Measurements from ENCODE around the gene TSPO.

The TSPO gene

GRCh38 chr22:43173976-43174720 is 22.8 kb downstream of the TSPO start:
- Histone ChIP-seq H3K9ac (ENCODE audit: low read depth, low read length) (no peak overlapping the region), H3K27me3 (ENCODE audit: control insufficient read depth, insufficient read depth, low read length) (no peaks in the 10 kb centered on the region), H3K9me3 (replicated peaks; ENCODE audit: low read length) (no peaks in the 10 kb centered on the region), H3K36me3 (ENCODE audit: insufficient read depth, low read length) (peaks cover 38% of the 10 kb centered on the region), H3K4me3 (ENCODE audit: low read length) (no peak overlapping the region), H3K4me2 (ENCODE audit: low read length) (no peak overlapping the region), H3K4me1 (ENCODE audit: control insufficient read depth, insufficient read depth, low read length) (no peaks in the 10 kb centered on the region)

GRCh38 chr22:43174941-43175531 is 23.7 kb downstream of the TSPO start:
- H3K9ac ChIP-seq (ENCODE audit: low read depth, low read length): no peak overlapping the region
- H3K4me1 ChIP-seq (ENCODE audit: control insufficient read depth, insufficient read depth, low read length): no peaks in the 10 kb centered on the region
- no peak overlapping the region for H3K4me2 ChIP-seq (ENCODE audit: low read length)
- H3K36me3 ChIP-seq (ENCODE audit: insufficient read depth, low read length): peaks cover 44% of the 10 kb centered on the region
- H3K9me3 ChIP-seq (replicated peaks; ENCODE audit: low read length): no peaks in the 10 kb centered on the region
- H3K27me3 ChIP-seq (ENCODE audit: control insufficient read depth, insufficient read depth, low read length): no peaks in the 10 kb centered on the region
- H3K4me3 ChIP-seq (ENCODE audit: low read length): no peak overlapping the region

GRCh38 chr22:43176090-43176489 is 24.7 kb downstream of the TSPO start:
- H3K27me3 ChIP-seq (ENCODE audit: control insufficient read depth, insufficient read depth, low read length): no peaks in the 10 kb centered on the region
- no peaks in the 10 kb centered on the region for H3K4me1 ChIP-seq (ENCODE audit: control insufficient read depth, insufficient read depth, low read length)
- H3K4me2 ChIP-seq (ENCODE audit: low read length): no peak overlapping the region
- no peak overlapping the region for H3K4me3 ChIP-seq (ENCODE audit: low read length)
- no peak overlapping the region for H3K9ac ChIP-seq (ENCODE audit: low read depth, low read length)
- no peaks in the 10 kb centered on the region for H3K9me3 ChIP-seq (replicated peaks; ENCODE audit: low read length)
- H3K36me3 ChIP-seq (ENCODE audit: insufficient read depth, low read length): peaks cover 43% of the 10 kb centered on the region

- no peak overlapping the region for H3K4me3 ChIP-seq (ENCODE audit: low read length)
- H3K36me3 ChIP-seq (ENCODE audit: insufficient read depth, low read length): peaks cover 34% of the 10 kb centered on the region
- H3K4me1 ChIP-seq (ENCODE audit: control insufficient read depth, insufficient read depth, low read length): no peaks in the 10 kb centered on the region
- no peak overlapping the region for H3K9ac ChIP-seq (ENCODE audit: low read depth, low read length)
- H3K27me3 ChIP-seq (ENCODE audit: control insufficient read depth, insufficient read depth, low read length): no peaks in the 10 kb centered on the region
- H3K4me2 ChIP-seq (ENCODE audit: low read length): no peak overlapping the region
- H3K9me3 ChIP-seq (replicated peaks; ENCODE audit: low read length): no peaks in the 10 kb centered on the region
Observed at GRCh38 chr22:43177479-43177878, 26.1 kb downstream of the TSPO start.

GRCh38 chr22:43179146-43179910 is 28.0 kb downstream of the TSPO start:
- H3K4me1 ChIP-seq (ENCODE audit: control insufficient read depth, insufficient read depth, low read length): peaks cover 9% of the 10 kb centered on the region
- H3K4me3 ChIP-seq (ENCODE audit: low read length): no peak overlapping the region
- no peak overlapping the region for H3K9ac ChIP-seq (ENCODE audit: low read depth, low read length)
- H3K9me3 ChIP-seq (replicated peaks; ENCODE audit: low read length): no peaks in the 10 kb centered on the region
- H3K36me3 ChIP-seq (ENCODE audit: insufficient read depth, low read length): peaks cover 27% of the 10 kb centered on the region
- H3K4me2 ChIP-seq (ENCODE audit: low read length): no peak overlapping the region
- H3K27me3 ChIP-seq (ENCODE audit: control insufficient read depth, insufficient read depth, low read length): no peaks in the 10 kb centered on the region

GRCh38 chr22:43179911-43180195 is 28.5 kb downstream of the TSPO start:
- H3K4me1 ChIP-seq (ENCODE audit: control insufficient read depth, insufficient read depth, low read length): peaks cover 9% of the 10 kb centered on the region
- H3K4me2 ChIP-seq (ENCODE audit: low read length): no peak overlapping the region
- no peak overlapping the region for H3K4me3 ChIP-seq (ENCODE audit: low read length)
- H3K27me3 ChIP-seq (ENCODE audit: control insufficient read depth, insufficient read depth, low read length): no peaks in the 10 kb centered on the region
- H3K9ac ChIP-seq (ENCODE audit: low read depth, low read length): no peak overlapping the region
- no peaks in the 10 kb centered on the region for H3K9me3 ChIP-seq (replicated peaks; ENCODE audit: low read length)
- peaks cover 27% of the 10 kb centered on the region for H3K36me3 ChIP-seq (ENCODE audit: insufficient read depth, low read length)

GRCh38 chr22:43180670-43181069 is 29.3 kb downstream of the TSPO start:
- Histone ChIP-seq H3K4me3 (ENCODE audit: low read length) (no peak overlapping the region), H3K9ac (ENCODE audit: low read depth, low read length) (no peak overlapping the region), H3K4me1 (ENCODE audit: control insufficient read depth, insufficient read depth, low read length) (peaks cover 14% of the 10 kb centered on the region), H3K27me3 (ENCODE audit: control insufficient read depth, insufficient read depth, low read length) (no peaks in the 10 kb centered on the region), H3K9me3 (replicated peaks; ENCODE audit: low read length) (no peaks in the 10 kb centered on the region), H3K4me2 (ENCODE audit: low read length) (no peak overlapping the region), H3K36me3 (ENCODE audit: insufficient read depth, low read length) (peaks cover 24% of the 10 kb centered on the region)

- no peaks in the 10 kb centered on the region for H3K27me3 ChIP-seq (ENCODE audit: control insufficient read depth, insufficient read depth, low read length)
- no peak overlapping the region for H3K4me3 ChIP-seq (ENCODE audit: low read length)
- H3K4me2 ChIP-seq (ENCODE audit: low read length): no peak overlapping the region
- H3K9ac ChIP-seq (ENCODE audit: low read depth, low read length): no peak overlapping the region
- H3K4me1 ChIP-seq (ENCODE audit: control insufficient read depth, insufficient read depth, low read length): peaks cover 18% of the 10 kb centered on the region
- H3K9me3 ChIP-seq (replicated peaks; ENCODE audit: low read length): no peaks in the 10 kb centered on the region
- peaks cover 24% of the 10 kb centered on the region for H3K36me3 ChIP-seq (ENCODE audit: insufficient read depth, low read length)
Observed at GRCh38 chr22:43181321-43182076, 30.1 kb downstream of the TSPO start.

GRCh38 chr22:43182118-43182517 is 30.8 kb downstream of the TSPO start:
- H3K27me3 ChIP-seq (ENCODE audit: control insufficient read depth, insufficient read depth, low read length): no peaks in the 10 kb centered on the region
- H3K4me3 ChIP-seq (ENCODE audit: low read length): no peak overlapping the region
- peaks cover 18% of the 10 kb centered on the region for H3K4me1 ChIP-seq (ENCODE audit: control insufficient read depth, insufficient read depth, low read length)
- H3K9me3 ChIP-seq (replicated peaks; ENCODE audit: low read length): no peaks in the 10 kb centered on the region
- H3K4me2 ChIP-seq (ENCODE audit: low read length): no peak overlapping the region
- H3K9ac ChIP-seq (ENCODE audit: low read depth, low read length): no peak overlapping the region
- peaks cover 24% of the 10 kb centered on the region for H3K36me3 ChIP-seq (ENCODE audit: insufficient read depth, low read length)

- Histone ChIP-seq H3K36me3 (ENCODE audit: insufficient read depth, low read length) (peaks cover 21% of the 10 kb centered on the region), H3K4me3 (ENCODE audit: low read length) (no peak overlapping the region), H3K4me2 (ENCODE audit: low read length) (no peak overlapping the region), H3K9me3 (replicated peaks; ENCODE audit: low read length) (no peaks in the 10 kb centered on the region), H3K9ac (ENCODE audit: low read depth, low read length) (no peak overlapping the region), H3K27me3 (ENCODE audit: control insufficient read depth, insufficient read depth, low read length) (no peaks in the 10 kb centered on the region), H3K4me1 (ENCODE audit: control insufficient read depth, insufficient read depth, low read length) (peaks cover 19% of the 10 kb centered on the region)
Observed at GRCh38 chr22:43182726-43183125, 31.4 kb downstream of the TSPO start.

- Histone ChIP-seq H3K4me1 (ENCODE audit: control insufficient read depth, insufficient read depth, low read length) (peaks cover 22% of the 10 kb centered on the region), H3K4me2 (ENCODE audit: low read length) (no peak overlapping the region), H3K9ac (ENCODE audit: low read depth, low read length) (no peak overlapping the region), H3K36me3 (ENCODE audit: insufficient read depth, low read length) (peaks cover 16% of the 10 kb centered on the region), H3K9me3 (replicated peaks; ENCODE audit: low read length) (no peaks in the 10 kb centered on the region), H3K27me3 (ENCODE audit: control insufficient read depth, insufficient read depth, low read length) (no peaks in the 10 kb centered on the region), H3K4me3 (ENCODE audit: low read length) (no peak overlapping the region)
Observed at GRCh38 chr22:43183496-43184277, 32.3 kb downstream of the TSPO start.
